DND-41 (cell line): ENCODE results near the gene TWSG1.

Experiments used
- CTCF ChIP-seq: IDR thresholded peaks from 2 replicates; pipeline ENCODE4 v1.5.1; 2012; ENCODE audit warnings: borderline replicate concordance, low read length, moderate library complexity, mild to moderate bottlenecking; ENCODE audit not compliant: poor library complexity, severe bottlenecking; ENCODE audit errors: extremely low read depth
- EZH2 ChIP-seq: IDR thresholded peaks from 3 replicates; pipeline ENCODE4 v1.6.1; 2012; ENCODE audit warnings: borderline replicate concordance, low read depth, mild to moderate bottlenecking, moderate library complexity, low read length, inconsistent platforms; ENCODE audit not compliant: severe bottlenecking

GRCh38 chr18:9436206-9436929, 101.8 kb downstream of the TWSG1 start:
- TF ChIP-seq EZH2 (no peak), CTCF (no peak)
